T-helper 9 cell (primary cell): ENCODE data around the gene CLHC1.
"Not testable (repeated sequence)": the region's sequence is repeated elsewhere in the genome, so short reads cannot be mapped to it uniquely, and the experiment has no call there.

Experiments used
- DNase-seq: peaks from one replicate; pipeline ENCODE4 v3.0.0-alpha.2; 2020
- total RNA-seq, 2 donors: gene quantifications; one replicate each; lab custom pipeline; 2026; lab: John Stamatoyannopoulos, UW

The CLHC1 gene
- total RNA-seq = 3.2 to 5.6 reads per million in 2 donors

GRCh38 chr2:55232084-55232862 lies at the start of gene CLHC1, which contains the start of gene RPS27A:
Gene CLHC1 (minus strand): TSS chr2:55232293. CDS start chr2:55222411, 9,882 bp downstream.
Gene RPS27A (plus strand): TSS chr2:55232688. CDS start chr2:55232825, 137 bp downstream.
- peak; percentile 96 for DNase-seq

- DNase-seq = not testable (repeated sequence)
Observed at GRCh38 chr2:55280851-55281546, 48.9 kb upstream of the CLHC1 start.

GRCh38 chr2:55279859-55280424 lies 47.8 kb upstream of the CLHC1 start:
- DNase-seq = not testable (repeated sequence)

GRCh38 chr2:55279214-55279835 lies 47.2 kb upstream of the CLHC1 start:
- DNase-seq = not testable (repeated sequence)

GRCh38 chr2:55277310-55277709 lies 45.2 kb upstream of the CLHC1 start:
- no peak for DNase-seq

- DNase-seq = not testable (repeated sequence)
Observed at GRCh38 chr2:55274346-55274745, 42.3 kb upstream of the CLHC1 start.

GRCh38 chr2:55269645-55269990 lies 37.5 kb upstream of the CLHC1 start:
- DNase-seq = no peak

- DNase-seq = peak; percentile 80
Observed at GRCh38 chr2:55268907-55269644, 37.0 kb upstream of the CLHC1 start, which contains the start of gene MTIF2. Gene MTIF2 (minus strand): TSS chr2:55269231. CDS start chr2:55263858, 5,373 bp downstream.

- DNase-seq = no peak
Observed at GRCh38 chr2:55268288-55268906, 36.3 kb upstream of the CLHC1 start.

GRCh38 chr2:55259586-55259985 lies 27.5 kb upstream of the CLHC1 start:
- not testable (repeated sequence) for DNase-seq

- DNase-seq = no peak
Observed at GRCh38 chr2:55252832-55253231, 20.7 kb upstream of the CLHC1 start.

GRCh38 chr2:55247025-55247424 lies 14.9 kb upstream of the CLHC1 start:
- no peak for DNase-seq

GRCh38 chr2:55245411-55245810 lies 13.3 kb upstream of the CLHC1 start:
- no peak for DNase-seq

GRCh38 chr2:55242617-55243016 lies 10.5 kb upstream of the CLHC1 start:
- no peak for DNase-seq

- not testable (repeated sequence) for DNase-seq
Observed at GRCh38 chr2:55241582-55241981, 9.5 kb upstream of the CLHC1 start.

GRCh38 chr2:55239656-55240222 lies 7.6 kb upstream of the CLHC1 start:
- no peak for DNase-seq

GRCh38 chr2:55236992-55237543 lies 5.0 kb upstream of the CLHC1 start:
- DNase-seq = no peak

GRCh38 chr2:55235724-55236538 lies 3.8 kb upstream of the CLHC1 start:
- DNase-seq = no peak

- no peak for DNase-seq
Observed at GRCh38 chr2:55233658-55233940, 1.5 kb upstream of the CLHC1 start.

- peak; percentile 59 for DNase-seq
Observed at GRCh38 chr2:55232863-55233657, 967 bp upstream of the CLHC1 start.
